Loucy (cell line): Measurements from ENCODE around the gene ANKRD1.

ENCODE experiments used
- H2AFZ ChIP-seq: fragments of 200-600 bp; sonication (generic); 2 replicates; pipeline ENCODE4 v1.6.0; 2016; ENCODE audit warnings: antibody characterized with exemption, mild to moderate bottlenecking, low read length, moderate library complexity
- H3F3A ChIP-seq: fragments of 200-600 bp; 2 replicates; pipeline ENCODE4 v1.6.0; 2016; ENCODE audit warnings: antibody characterized with exemption, low read depth, mild to moderate bottlenecking
- H3K27me3 ChIP-seq: fragments of 200-600 bp; sonication (generic); 2 replicates; pipeline ENCODE4 v1.6.1; 2014; ENCODE audit warnings: low read length, mild to moderate bottlenecking; ENCODE audit not compliant: insufficient read depth, poor library complexity, severe bottlenecking
- H3K36me3 ChIP-seq: fragments of 200-600 bp; sonication (generic); 2 replicates; pipeline ENCODE4 v1.6.1; 2016; ENCODE audit warnings: low read length; ENCODE audit not compliant: insufficient read depth
- H3K4me1 ChIP-seq: fragments of 200-600 bp; sonication (generic); 2 replicates; pipeline ENCODE4 v1.5.1; 2014; ENCODE audit warnings: low read length, mild to moderate bottlenecking; ENCODE audit not compliant: insufficient read depth, poor library complexity, severe bottlenecking
- H3K4me2 ChIP-seq: fragments of 200-600 bp; sonication (generic); 2 replicates; pipeline ENCODE4 v1.6.0; 2014; ENCODE audit warnings: antibody characterized with exemption, low read length, low read depth, mild to moderate bottlenecking; ENCODE audit not compliant: poor library complexity, severe bottlenecking
- H3K4me3 ChIP-seq: fragments of 200-600 bp; sonication (generic); 2 replicates; pipeline ENCODE4 v1.5.1; 2014; ENCODE audit warnings: low read length, mild to moderate bottlenecking, mixed read lengths; ENCODE audit not compliant: poor library complexity, severe bottlenecking
- H3K79me2 ChIP-seq: fragments of 200-600 bp; sonication (generic); 2 replicates; pipeline ENCODE4 v1.6.1; 2014; ENCODE audit warnings: low read length; ENCODE audit not compliant: insufficient read depth
- H3K9ac ChIP-seq: fragments of 200-600 bp; sonication (generic); 2 replicates; pipeline ENCODE4 v1.6.0; 2014; ENCODE audit warnings: mild to moderate bottlenecking, low read depth, low read length, moderate library complexity; ENCODE audit not compliant: poor library complexity, severe bottlenecking
- H3K9me2 ChIP-seq: fragments of 200-600 bp; sonication (generic); replicated peaks from 2 replicates; pipeline ENCODE4 v1.6.1; 2016; ENCODE audit warnings: low read depth, low read length, mixed read lengths
- H3K9me3 ChIP-seq: fragments of 200-600 bp; sonication (generic); 2 replicates; pipeline ENCODE4 v1.6.1; 2014; ENCODE audit warnings: mild to moderate bottlenecking, antibody characterized with exemption, low read length, low read depth; ENCODE audit not compliant: insufficient read depth
- H4K20me1 ChIP-seq: fragments of 200-600 bp; sonication (generic); 2 replicates; pipeline ENCODE4 v1.6.0; 2014; ENCODE audit warnings: antibody characterized with exemption, low read length, mild to moderate bottlenecking; ENCODE audit not compliant: insufficient read depth, poor library complexity, severe bottlenecking
- CTCF ChIP-seq: fragments of 200-600 bp; sonication (generic); conservative IDR thresholded peaks from 2 replicates; pipeline ENCODE4 v1.5.1; 2014; ENCODE audit warnings: mild to moderate bottlenecking, antibody characterized with exemption, low read length
- EZH2phosphoT487 ChIP-seq: fragments of 200-600 bp; IDR thresholded peaks from 2 replicates; pipeline ENCODE4 v1.6.1; 2018; ENCODE audit warnings: antibody characterized with exemption, mild to moderate bottlenecking, moderate library complexity, borderline replicate concordance

ANKRD1 gene

GRCh38 chr10:90939648-90940047, 18.8 kb upstream of the ANKRD1 start:
- no peaks in the 10 kb centered on the region for H3F3A ChIP-seq
- TF ChIP-seq CTCF (no peak), EZH2phosphoT487 (no peak)
- H3K79me2 ChIP-seq: no peaks in the 10 kb centered on the region
- no peak overlapping the region for H3K9ac ChIP-seq
- H3K27me3 ChIP-seq: no peaks in the 10 kb centered on the region
- H4K20me1 ChIP-seq: no peaks in the 10 kb centered on the region
- no peak overlapping the region for H2AFZ ChIP-seq
- no peaks in the 10 kb centered on the region for H3K36me3 ChIP-seq
- H3K9me3 ChIP-seq: no peaks in the 10 kb centered on the region
- no peak overlapping the region for H3K4me2 ChIP-seq
- H3K9me2 ChIP-seq: no peaks in the 10 kb centered on the region
- no peak overlapping the region for H3K4me3 ChIP-seq
- peaks cover 11% of the 10 kb centered on the region for H3K4me1 ChIP-seq

DNA sequence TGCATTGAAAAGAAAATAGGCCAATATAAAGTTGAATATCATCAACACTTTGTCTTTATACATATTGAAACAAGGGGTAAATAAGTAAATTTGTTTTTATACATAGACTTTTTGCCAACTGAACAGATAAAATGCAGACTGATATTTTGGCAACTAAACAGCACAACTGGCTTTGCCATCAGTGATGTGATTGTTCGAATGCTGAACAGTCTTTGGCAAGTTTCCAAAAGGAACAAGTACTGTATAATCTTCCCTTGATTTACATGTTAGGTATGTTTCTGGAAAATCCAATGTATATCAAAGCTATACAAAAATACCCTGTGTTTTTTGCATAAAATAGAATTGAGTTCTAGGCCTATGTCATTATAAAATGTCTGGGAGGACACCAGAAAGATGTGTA, 18.2 kb upstream of the ANKRD1 start:
- H3K79me2 ChIP-seq: no peaks in the 10 kb centered on the region
- H3K4me3 ChIP-seq: no peak overlapping the region
- TF ChIP-seq CTCF: no peak
- no peak for TF ChIP-seq EZH2phosphoT487
- no peaks in the 10 kb centered on the region for H3K9me3 ChIP-seq
- no peak overlapping the region for H3K4me2 ChIP-seq
- no peak overlapping the region for H3K9ac ChIP-seq
- H2AFZ ChIP-seq: no peak overlapping the region
- H4K20me1 ChIP-seq: no peaks in the 10 kb centered on the region
- no peaks in the 10 kb centered on the region for H3K9me2 ChIP-seq
- peaks cover 7% of the 10 kb centered on the region for H3K4me1 ChIP-seq
- H3F3A ChIP-seq: no peaks in the 10 kb centered on the region
- H3K27me3 ChIP-seq: no peaks in the 10 kb centered on the region
- H3K36me3 ChIP-seq: no peaks in the 10 kb centered on the region

DNA sequence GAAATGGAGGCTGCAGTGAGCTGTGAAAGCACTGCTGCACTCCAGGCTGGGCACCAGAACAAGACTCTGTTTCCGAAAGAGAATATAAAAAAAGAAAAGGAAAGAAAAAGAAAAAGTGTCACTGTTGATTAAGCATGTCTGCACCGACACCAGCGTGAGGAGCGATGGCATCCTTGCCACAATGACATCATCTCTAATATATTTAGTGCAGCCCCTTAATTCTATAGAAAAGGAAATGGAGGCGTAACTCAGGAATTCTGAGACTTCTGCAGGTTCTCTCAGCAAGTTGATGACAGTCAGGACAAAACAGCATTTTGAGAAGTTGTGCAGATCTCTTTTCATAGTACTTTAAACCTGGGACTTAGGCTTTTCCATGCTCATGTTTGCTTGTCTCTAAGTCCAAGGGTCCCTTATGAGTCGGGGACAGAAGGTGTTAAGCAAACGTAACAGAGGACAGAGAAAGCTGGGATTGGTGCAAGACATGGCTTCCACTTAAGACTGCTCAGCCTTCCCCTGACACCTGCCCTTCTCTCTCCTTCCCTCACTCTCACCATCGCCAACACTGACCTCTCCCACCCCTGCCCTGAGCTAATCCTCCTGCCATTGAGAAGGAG, 16.9 kb upstream of the ANKRD1 start:
- Histone ChIP-seq H3K4me3 (no peak overlapping the region), H3K79me2 (no peaks in the 10 kb centered on the region), H3K4me1 (no peaks in the 10 kb centered on the region), H3K36me3 (no peaks in the 10 kb centered on the region), H3K27me3 (no peaks in the 10 kb centered on the region), H3F3A (no peaks in the 10 kb centered on the region), H3K4me2 (no peak overlapping the region), H4K20me1 (no peaks in the 10 kb centered on the region), H2AFZ (no peak overlapping the region), H3K9me2 (no peaks in the 10 kb centered on the region), H3K9me3 (no peaks in the 10 kb centered on the region), H3K9ac (no peak overlapping the region)
- TF ChIP-seq CTCF: no peak
- no peak for TF ChIP-seq EZH2phosphoT487
